Gastrocnemius medialis (tissue), 4 donors: ENCODE measurements around the gene SECISBP2.

ENCODE experiments used
- POLR2A ChIP-seq, 2 donors: fragments of 450-650 bp; IDR thresholded peaks; one replicate each; pipeline ENCODE4 v1.6.1; 2017; ENCODE audit warnings: antibody characterized with exemption in 2 of 2, mild to moderate bottlenecking in 2 of 2, moderate library complexity in 2 of 2
- TF ChIP-seq, protein P1 (sequence below), 5 experiments: fragments of 450-650 bp in 3 of 5; fragments of 200-600 bp in 2 of 5; sonication (generic) in 2 of 5; IDR thresholded peaks in 4 of 5; conservative IDR thresholded peaks in 1 of 5; 1 replicate in 4 of 5; 2 replicates in 1 of 5; pipeline ENCODE4 v1.5.1; 2016 to 2019; ENCODE audit warnings: antibody characterized with exemption in 5 of 5, mild to moderate bottlenecking in 3 of 5, moderate library complexity in 3 of 5

DNA sequence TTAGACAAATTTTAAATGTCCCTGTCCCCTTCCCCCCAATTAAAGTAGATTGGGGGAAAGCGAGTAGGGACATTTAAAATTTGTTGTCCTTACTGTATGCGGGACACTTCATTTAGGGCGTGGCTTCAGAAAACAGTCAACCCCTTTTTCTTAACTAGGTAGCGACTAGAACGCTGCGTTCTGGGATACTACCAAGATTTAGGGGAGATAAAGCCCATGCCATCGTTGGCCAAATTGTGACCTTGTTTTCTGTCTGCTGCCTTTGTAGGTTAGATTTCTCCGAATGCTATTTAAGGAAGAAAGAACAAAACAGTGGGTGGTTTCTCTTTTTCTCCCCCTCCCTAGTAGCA is 6.1 kb upstream of the SECISBP2 start:
- TF ChIP-seq, protein P1, sequence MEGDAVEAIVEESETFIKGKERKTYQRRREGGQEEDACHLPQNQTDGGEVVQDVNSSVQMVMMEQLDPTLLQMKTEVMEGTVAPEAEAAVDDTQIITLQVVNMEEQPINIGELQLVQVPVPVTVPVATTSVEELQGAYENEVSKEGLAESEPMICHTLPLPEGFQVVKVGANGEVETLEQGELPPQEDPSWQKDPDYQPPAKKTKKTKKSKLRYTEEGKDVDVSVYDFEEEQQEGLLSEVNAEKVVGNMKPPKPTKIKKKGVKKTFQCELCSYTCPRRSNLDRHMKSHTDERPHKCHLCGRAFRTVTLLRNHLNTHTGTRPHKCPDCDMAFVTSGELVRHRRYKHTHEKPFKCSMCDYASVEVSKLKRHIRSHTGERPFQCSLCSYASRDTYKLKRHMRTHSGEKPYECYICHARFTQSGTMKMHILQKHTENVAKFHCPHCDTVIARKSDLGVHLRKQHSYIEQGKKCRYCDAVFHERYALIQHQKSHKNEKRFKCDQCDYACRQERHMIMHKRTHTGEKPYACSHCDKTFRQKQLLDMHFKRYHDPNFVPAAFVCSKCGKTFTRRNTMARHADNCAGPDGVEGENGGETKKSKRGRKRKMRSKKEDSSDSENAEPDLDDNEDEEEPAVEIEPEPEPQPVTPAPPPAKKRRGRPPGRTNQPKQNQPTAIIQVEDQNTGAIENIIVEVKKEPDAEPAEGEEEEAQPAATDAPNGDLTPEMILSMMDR (IDR thresholded peaks at IDR 0.05 in 4 of 5, conservative IDR thresholded peaks at IDR 0.05 in 1 of 5) = no peak
- no peak for TF ChIP-seq POLR2A (IDR thresholded peaks at IDR 0.05)
